ENCODE measurements around the gene DIS3L2.

- no peak for TF ChIP-seq CTCF (IDR thresholded peaks at IDR 0.05; ENCODE audit: low read depth, low read length)
- no peak for TF ChIP-seq EZH2phosphoT487 (IDR thresholded peaks at IDR 0.05; ENCODE audit: low read depth)
These were observed 184.8 kb downstream of the DIS3L2 start for GRCh38 chr2:232146294-232146693.

All from OCI-LY3 (cell line).